ENCODE measurements around the gene OSMR. TPM values are rescaled to one million over a fixed set of nuclear protein-coding genes. Genes with fewer than 3 reads are reported as not detected.

Gene OSMR
- total RNA-seq, 1 donor from 2014 or later, result 25.5 TPM

GRCh38 chr5:38941912-38942311 is 96.1 kb downstream of the OSMR start:
- DNase-seq (ENCODE audit: low read depth), result no peak
- TF ChIP-seq CTCF (conservative IDR thresholded peaks at IDR 0.05; ENCODE audit: low read depth, low read length), result no peak
- no peak overlapping the region for H3K4me3 ChIP-seq (ENCODE audit: low read depth, low read length)

GRCh38 chr5:38944282-38944681 is 98.5 kb downstream of the OSMR start:
- no peak overlapping the region for H3K4me3 ChIP-seq (ENCODE audit: low read depth, low read length)
- no peak for TF ChIP-seq CTCF (conservative IDR thresholded peaks at IDR 0.05; ENCODE audit: low read depth, low read length)
- DNase-seq (ENCODE audit: low read depth), result no peak

GRCh38 chr5:38948501-38948900 is 102.7 kb downstream of the OSMR start:
- no peak for TF ChIP-seq CTCF (conservative IDR thresholded peaks at IDR 0.05; ENCODE audit: low read depth, low read length)
- DNase-seq (ENCODE audit: low read depth), result no peak
- H3K4me3 ChIP-seq (ENCODE audit: low read depth, low read length), result no peak overlapping the region

GRCh38 chr5:38953426-38954012 is 107.7 kb downstream of the OSMR start:
- DNase-seq (ENCODE audit: low read depth), result no peak
- no peak for TF ChIP-seq CTCF (conservative IDR thresholded peaks at IDR 0.05; ENCODE audit: low read depth, low read length)
- no peak overlapping the region for H3K4me3 ChIP-seq (ENCODE audit: low read depth, low read length)

- DNase-seq (ENCODE audit: low read depth), result no peak
- H3K4me3 ChIP-seq (ENCODE audit: low read depth, low read length), result no peak overlapping the region
- TF ChIP-seq CTCF (conservative IDR thresholded peaks at IDR 0.05; ENCODE audit: low read depth, low read length), result no peak
Observed at GRCh38 chr5:38961691-38962090, 115.9 kb downstream of the OSMR start.

GRCh38 chr5:38968665-38969064 is 122.9 kb downstream of the OSMR start:
- TF ChIP-seq CTCF (conservative IDR thresholded peaks at IDR 0.05; ENCODE audit: low read depth, low read length), result no peak
- no peak overlapping the region for H3K4me3 ChIP-seq (ENCODE audit: low read depth, low read length)
- DNase-seq (ENCODE audit: low read depth), result no peak

- DNase-seq (ENCODE audit: low read depth), result no peak
- no peak for TF ChIP-seq CTCF (conservative IDR thresholded peaks at IDR 0.05; ENCODE audit: low read depth, low read length)
Observed at GRCh38 chr5:38978036-38978435, 132.2 kb downstream of the OSMR start.

More at GRCh38 chr5:38978036-38978435, 132.2 kb downstream of the OSMR start:
- no peak overlapping the region for H3K4me3 ChIP-seq (ENCODE audit: low read depth, low read length)
